ENCODE results near the gene NCKAP5.
A peak's percentile ranks its signal among the peaks of the same experiment; 100 is the strongest.

The NCKAP5 gene

GRCh38 chr2:132677661-132678060, 890.6 kb downstream of the NCKAP5 start:
- Histone ChIP-seq H3K4me1 (ENCODE audit: control extremely low read depth in 1 of 4, control insufficient read depth in 4 of 4, insufficient read depth in 4 of 4, low read length in 3 of 4) (no peaks in the 10 kb centered on the region), H3K36me3 (ENCODE audit: control insufficient read depth in 4 of 4, insufficient read depth in 4 of 4, low read length in 3 of 4) (no peaks in the 10 kb centered on the region), H3K9me3 (ENCODE audit: control extremely low read depth in 1 of 5, control insufficient read depth in 4 of 5, insufficient read depth in 2 of 5, low read depth in 1 of 5, low read length in 4 of 5) (no peaks in the 10 kb centered on the region), H3K27me3 (replicated peaks in 2 of 5; ENCODE audit: control insufficient read depth in 4 of 5, insufficient read depth in 5 of 5, low read length in 4 of 5) (peaks cover 1 to 43% (median 14%) of the 10 kb centered on the region in 5 experiments), H3K27ac (ENCODE audit: insufficient read depth in 1 of 2, low read depth in 1 of 2, low read length in 2 of 2, poor library complexity in 1 of 2, severe bottlenecking in 2 of 2) (no peak overlapping the region), H3K4me3 (ENCODE audit: control insufficient read depth in 1 of 7, extremely low read depth in 1 of 7, insufficient read depth in 4 of 7, low read depth in 2 of 7, low read length in 6 of 7) (no peak overlapping the region)
- no peak for DNase-seq
- 94% methylated on average over 3 of the region's 5 CpGs for WGBS (ENCODE audit: insufficient coverage)
- CTCF ChIA-PET: no interaction called here
- POLR2A ChIA-PET: no interaction called here

- no peaks in the 10 kb centered on the region for H3K9me3 ChIP-seq (ENCODE audit: control extremely low read depth in 1 of 5, control insufficient read depth in 4 of 5, insufficient read depth in 2 of 5, low read depth in 1 of 5, low read length in 4 of 5)
- POLR2A ChIA-PET: no interaction called here
- no peak for DNase-seq
- CTCF ChIA-PET: no interaction called here
- peaks cover 1 to 50% (median 15%) of the 10 kb centered on the region in 5 experiments for H3K27me3 ChIP-seq (replicated peaks in 2 of 5; ENCODE audit: control insufficient read depth in 4 of 5, insufficient read depth in 5 of 5, low read length in 4 of 5)
- WGBS (ENCODE audit: insufficient coverage): no CpG with 5 or more reads among the region's 2 CpGs
- H3K36me3 ChIP-seq (ENCODE audit: control insufficient read depth in 4 of 4, insufficient read depth in 4 of 4, low read length in 3 of 4): no peaks in the 10 kb centered on the region
- no peak overlapping the region for H3K27ac ChIP-seq (ENCODE audit: insufficient read depth in 1 of 2, low read depth in 1 of 2, low read length in 2 of 2, poor library complexity in 1 of 2, severe bottlenecking in 2 of 2)
- H3K4me3 ChIP-seq (ENCODE audit: control insufficient read depth in 1 of 7, extremely low read depth in 1 of 7, insufficient read depth in 4 of 7, low read depth in 2 of 7, low read length in 6 of 7): no peak overlapping the region
- no peaks in the 10 kb centered on the region for H3K4me1 ChIP-seq (ENCODE audit: control extremely low read depth in 1 of 4, control insufficient read depth in 4 of 4, insufficient read depth in 4 of 4, low read length in 3 of 4)
Observed at GRCh38 chr2:132676999-132677398, 891.3 kb downstream of the NCKAP5 start.

GRCh38 chr2:132671151-132671835, 897.0 kb downstream of the NCKAP5 start:
- H3K4me3 ChIP-seq (ENCODE audit: control insufficient read depth in 1 of 7, extremely low read depth in 1 of 7, insufficient read depth in 4 of 7, low read depth in 2 of 7, low read length in 6 of 7): peak overlapping the region in 2 of 7 experiments; percentile 54 to 66
- H3K9me3 ChIP-seq (ENCODE audit: control extremely low read depth in 1 of 5, control insufficient read depth in 4 of 5, insufficient read depth in 2 of 5, low read depth in 1 of 5, low read length in 4 of 5): no peaks in the 10 kb centered on the region
- ChIA-PET CTCF (no interaction called here), POLR2A (no interaction called here)
- peaks cover 0 to 23% (median 9%) of the 10 kb centered on the region in 4 experiments for H3K4me1 ChIP-seq (ENCODE audit: control extremely low read depth in 1 of 4, control insufficient read depth in 4 of 4, insufficient read depth in 4 of 4, low read length in 3 of 4)
- H3K27ac ChIP-seq (ENCODE audit: insufficient read depth in 1 of 2, low read depth in 1 of 2, low read length in 2 of 2, poor library complexity in 1 of 2, severe bottlenecking in 2 of 2): no peak overlapping the region
- WGBS (ENCODE audit: insufficient coverage): 17% methylated on average over 21 of the region's 23 CpGs
- H3K36me3 ChIP-seq (ENCODE audit: control insufficient read depth in 4 of 4, insufficient read depth in 4 of 4, low read length in 3 of 4): no peaks in the 10 kb centered on the region
- peaks cover 6 to 87% (median 26%) of the 10 kb centered on the region in 5 experiments for H3K27me3 ChIP-seq (replicated peaks in 2 of 5; ENCODE audit: control insufficient read depth in 4 of 5, insufficient read depth in 5 of 5, low read length in 4 of 5)
- DNase-seq: no peak

DNA sequence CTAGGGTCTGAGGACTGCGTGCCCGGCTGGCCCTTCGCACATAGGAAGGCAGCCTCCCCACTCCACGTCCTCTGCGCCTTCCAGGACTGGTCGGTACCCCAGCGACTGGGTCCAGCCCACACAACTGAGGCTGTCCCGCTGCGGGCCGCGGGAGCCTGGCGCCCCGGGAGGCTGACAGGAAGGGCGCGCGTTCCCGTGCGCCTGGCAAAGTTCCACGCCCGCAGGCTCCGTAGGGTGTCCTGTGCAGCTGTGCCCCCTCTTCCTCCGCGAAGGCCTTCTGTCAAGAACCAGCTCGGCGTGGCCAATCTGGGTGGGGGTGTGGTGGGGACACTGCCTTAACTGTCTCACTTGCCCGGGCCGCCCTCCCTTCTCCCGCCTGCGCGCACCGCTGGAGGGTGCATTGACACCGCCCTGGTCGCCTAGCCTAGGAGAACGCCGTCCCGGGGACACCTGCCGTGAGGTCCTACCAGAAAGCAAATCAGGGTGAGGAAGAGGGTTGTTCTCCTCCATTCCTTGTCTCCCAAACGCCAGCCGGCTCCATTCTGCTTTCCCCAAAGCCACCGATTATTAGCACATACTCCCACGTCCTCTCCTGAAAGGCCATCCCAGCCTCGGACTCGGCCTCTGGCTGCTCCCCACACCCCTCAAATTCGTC, 897.6 kb downstream of the NCKAP5 start:
- Histone ChIP-seq H3K4me3 (ENCODE audit: control insufficient read depth in 1 of 7, extremely low read depth in 1 of 7, insufficient read depth in 4 of 7, low read depth in 2 of 7, low read length in 6 of 7) (peak overlapping the region in 5 of 7 experiments; percentile 4 to 66 (median 54)), H3K36me3 (ENCODE audit: control insufficient read depth in 4 of 4, insufficient read depth in 4 of 4, low read length in 3 of 4) (no peaks in the 10 kb centered on the region), H3K9me3 (ENCODE audit: control extremely low read depth in 1 of 5, control insufficient read depth in 4 of 5, insufficient read depth in 2 of 5, low read depth in 1 of 5, low read length in 4 of 5) (no peaks in the 10 kb centered on the region), H3K27ac (ENCODE audit: insufficient read depth in 1 of 2, low read depth in 1 of 2, low read length in 2 of 2, poor library complexity in 1 of 2, severe bottlenecking in 2 of 2) (no peak overlapping the region), H3K27me3 (replicated peaks in 2 of 5; ENCODE audit: control insufficient read depth in 4 of 5, insufficient read depth in 5 of 5, low read length in 4 of 5) (peaks cover 5 to 91% (median 23%) of the 10 kb centered on the region in 5 experiments), H3K4me1 (ENCODE audit: control extremely low read depth in 1 of 4, control insufficient read depth in 4 of 4, insufficient read depth in 4 of 4, low read length in 3 of 4) (peaks cover 0 to 23% (median 9%) of the 10 kb centered on the region in 4 experiments)
- ChIA-PET POLR2A (no interaction called here), CTCF (no interaction called here)
- DNase-seq: peak in 2 of 3 donors; percentile 25 to 30
- 0% methylated on average over 21 of the region's 44 CpGs for WGBS (ENCODE audit: insufficient coverage)

- ChIA-PET POLR2A (no interaction called here), CTCF (no interaction called here)
- Histone ChIP-seq H3K4me1 (ENCODE audit: control extremely low read depth in 1 of 4, control insufficient read depth in 4 of 4, insufficient read depth in 4 of 4, low read length in 3 of 4) (peaks cover 0 to 23% (median 9%) of the 10 kb centered on the region in 4 experiments), H3K36me3 (ENCODE audit: control insufficient read depth in 4 of 4, insufficient read depth in 4 of 4, low read length in 3 of 4) (no peaks in the 10 kb centered on the region), H3K27ac (ENCODE audit: insufficient read depth in 1 of 2, low read depth in 1 of 2, low read length in 2 of 2, poor library complexity in 1 of 2, severe bottlenecking in 2 of 2) (no peak within 1 kb of the TSS), H3K4me3 (ENCODE audit: control insufficient read depth in 1 of 7, extremely low read depth in 1 of 7, insufficient read depth in 4 of 7, low read depth in 2 of 7, low read length in 6 of 7) (peak within 1 kb of the TSS in 6 of 7 experiments; percentile 4 to 66 (median 36)), H3K9me3 (ENCODE audit: control extremely low read depth in 1 of 5, control insufficient read depth in 4 of 5, insufficient read depth in 2 of 5, low read depth in 1 of 5, low read length in 4 of 5) (no peaks in the 10 kb centered on the region), H3K27me3 (replicated peaks in 2 of 5; ENCODE audit: control insufficient read depth in 4 of 5, insufficient read depth in 5 of 5, low read length in 4 of 5) (peaks cover 6 to 90% (median 23%) of the 10 kb centered on the region in 5 experiments)
- WGBS (ENCODE audit: insufficient coverage): 0% methylated on average over 38 of the region's 59 CpGs
- peak in 2 of 3 donors; percentile 31 to 36 for DNase-seq
Observed at GRCh38 chr2:132669908-132670495, 898.3 kb downstream of the NCKAP5 start, which contains the start of gene LYPD1. TSS of gene LYPD1 (minus strand) at chr2:132670205. CDS start at chr2:132669932, 273 bp downstream.

GRCh38 chr2:132668987-132669907, 899.0 kb downstream of the NCKAP5 start:
- peak overlapping the region in 3 of 7 experiments; percentile 54 to 66 (median 58) for H3K4me3 ChIP-seq (ENCODE audit: control insufficient read depth in 1 of 7, extremely low read depth in 1 of 7, insufficient read depth in 4 of 7, low read depth in 2 of 7, low read length in 6 of 7)
- no peaks in the 10 kb centered on the region for H3K36me3 ChIP-seq (ENCODE audit: control insufficient read depth in 4 of 4, insufficient read depth in 4 of 4, low read length in 3 of 4)
- peaks cover 6 to 83% (median 23%) of the 10 kb centered on the region in 5 experiments for H3K27me3 ChIP-seq (replicated peaks in 2 of 5; ENCODE audit: control insufficient read depth in 4 of 5, insufficient read depth in 5 of 5, low read length in 4 of 5)
- ChIA-PET CTCF (no interaction called here), POLR2A (no interaction called here)
- H3K4me1 ChIP-seq (ENCODE audit: control extremely low read depth in 1 of 4, control insufficient read depth in 4 of 4, insufficient read depth in 4 of 4, low read length in 3 of 4): peaks cover 0 to 23% (median 9%) of the 10 kb centered on the region in 4 experiments
- H3K9me3 ChIP-seq (ENCODE audit: control extremely low read depth in 1 of 5, control insufficient read depth in 4 of 5, insufficient read depth in 2 of 5, low read depth in 1 of 5, low read length in 4 of 5): no peaks in the 10 kb centered on the region
- DNase-seq: peak in 1 of 3 donors; percentile 12
- 2% methylated on average over 80 of the region's 80 CpGs for WGBS (ENCODE audit: insufficient coverage)
- no peak overlapping the region for H3K27ac ChIP-seq (ENCODE audit: insufficient read depth in 1 of 2, low read depth in 1 of 2, low read length in 2 of 2, poor library complexity in 1 of 2, severe bottlenecking in 2 of 2)

Data from common myeloid progenitor, CD34-positive (primary cell).